GM23338 (cell line): Measurements from ENCODE around the gene ZSCAN25. TPM values are rescaled to one million over a fixed set of nuclear protein-coding genes. Genes with fewer than 3 reads are reported as not detected.

Experiments used
- ATAC-seq: fragments of 200-7000 bp; cut with Tn5 transposase; 3 replicates; pipeline ENCODE4 v1.9.1; 2020
- DNase-seq: peaks from one replicate; pipeline ENCODE4 v3.0.0-alpha.2; 2015; ENCODE audit warnings: low spot score
- H2AFZ ChIP-seq: fragments of 200-600 bp; sonication (generic); 2 replicates; pipeline ENCODE4 v1.8.0; 2016; ENCODE audit warnings: antibody characterized with exemption, mild to moderate bottlenecking, moderate library complexity
- H3F3A ChIP-seq: fragments of 200-600 bp; sonication (generic); replicated peaks from 2 replicates; pipeline ENCODE4 v1.8.0; 2017; ENCODE audit warnings: antibody characterized with exemption, mixed run types, low read depth
- H3K27ac ChIP-seq: fragments of 200-600 bp; sonication (generic); 2 replicates; pipeline ENCODE4 v1.6.1; 2016; ENCODE audit warnings: low read depth
- H3K27me3 ChIP-seq: fragments of 200-600 bp; sonication (generic); 2 replicates; pipeline ENCODE4 v1.8.0; 2016; ENCODE audit warnings: mild to moderate bottlenecking, mixed run types, moderate library complexity; ENCODE audit not compliant: insufficient read depth
- H3K36me3 ChIP-seq: fragments of 200-600 bp; sonication (generic); 2 replicates; pipeline ENCODE4 v1.8.0; 2016; ENCODE audit warnings: mild to moderate bottlenecking; ENCODE audit not compliant: insufficient read depth
- H3K4me1 ChIP-seq: fragments of 200-600 bp; sonication (generic); 2 replicates; pipeline ENCODE4 v1.8.0; 2016; ENCODE audit warnings: mild to moderate bottlenecking, moderate library complexity; ENCODE audit not compliant: insufficient read depth
- H3K4me2 ChIP-seq: fragments of 200-600 bp; sonication (generic); 2 replicates; pipeline ENCODE4 v1.7.1; 2017; ENCODE audit warnings: mixed run types
- H3K4me3 ChIP-seq: fragments of 200-600 bp; sonication (generic); 2 replicates; pipeline ENCODE4 v1.6.1; 2016; ENCODE audit warnings: mixed run types
- H3K79me2 ChIP-seq: fragments of 200-600 bp; sonication (generic); replicated peaks from 2 replicates; pipeline ENCODE4 v1.8.0; 2017; ENCODE audit warnings: mild to moderate bottlenecking; ENCODE audit not compliant: insufficient read depth
- H3K9me2 ChIP-seq: fragments of 200-600 bp; sonication (generic); 2 replicates; pipeline ENCODE4 v1.8.0; 2017; ENCODE audit not compliant: insufficient read depth
- H4K20me1 ChIP-seq: fragments of 200-600 bp; sonication (generic); replicated peaks from 2 replicates; pipeline ENCODE4 v1.8.0; 2017; ENCODE audit warnings: mild to moderate bottlenecking; ENCODE audit not compliant: insufficient read depth
- H3K27ac Mint-ChIP-seq: 2 replicates; pipeline ENCODE4 v1.8.0; 2020; ENCODE audit warnings: inconsistent platforms, mild to moderate bottlenecking, moderate library complexity, mixed read lengths
- H3K27me3 Mint-ChIP-seq: 3 replicates; pipeline ENCODE4 v1.8.0; 2022; ENCODE audit warnings: low read depth, mild to moderate bottlenecking, moderate library complexity, mixed read lengths, inconsistent platforms; ENCODE audit not compliant: insufficient read depth, poor library complexity
- H3K36me3 Mint-ChIP-seq: 3 replicates; pipeline ENCODE4 v1.8.0; 2021; ENCODE audit warnings: low read depth, mild to moderate bottlenecking, inconsistent platforms, moderate library complexity, mixed read lengths
- H3K4me1 Mint-ChIP-seq: 3 replicates; pipeline ENCODE4 v1.8.0; 2020; ENCODE audit warnings: mild to moderate bottlenecking, inconsistent platforms, mixed read lengths
- H3K4me3 Mint-ChIP-seq: 3 replicates; pipeline ENCODE4 v1.8.0; 2021; ENCODE audit warnings: moderate library complexity, mild to moderate bottlenecking, inconsistent platforms, mixed read lengths
- H3K9me3 Mint-ChIP-seq: 3 replicates; pipeline ENCODE4 v1.8.0; 2020; ENCODE audit warnings: moderate library complexity, mild to moderate bottlenecking, inconsistent platforms, mixed read lengths
- CREB1 ChIP-seq: fragments of 250-450 bp; sonication (Bioruptor Pico); IDR thresholded peaks from 2 replicates; pipeline ENCODE4 v1.5.0; 2020; ENCODE audit warnings: low read depth, mild to moderate bottlenecking, moderate library complexity
- CTCF ChIP-seq, 2 experiments: fragments of 200-600 bp in 1 of 2; sonication (generic) in 1 of 2; conservative IDR thresholded peaks; 2 replicates each; pipeline versions ENCODE4 v1.5.1 to v1.6.1; 2016 to 2017; ENCODE audit warnings: antibody characterized with exemption in 2 of 2, low read depth in 2 of 2, mild to moderate bottlenecking in 2 of 2, moderate library complexity in 1 of 2
- ETS1 ChIP-seq: IDR thresholded peaks from 2 replicates; pipeline ENCODE4 v1.6.1; 2016; ENCODE audit warnings: antibody characterized with exemption
- EZH2 ChIP-seq: fragments of 200-600 bp; sonication (generic); IDR thresholded peaks from one replicate; pipeline ENCODE4 v1.8.0; 2017; ENCODE audit warnings: antibody characterized with exemption, mild to moderate bottlenecking, low read depth; ENCODE audit not compliant: unreplicated experiment
- EZH2phosphoT487 ChIP-seq: fragments of 200-600 bp; sonication (generic); IDR thresholded peaks from one replicate; pipeline ENCODE4 v1.8.1; 2018; ENCODE audit warnings: antibody characterized with exemption; ENCODE audit not compliant: unreplicated experiment
- JUNB ChIP-seq: IDR thresholded peaks from one replicate; pipeline ENCODE4 v1.6.1; 2016; ENCODE audit warnings: antibody characterized with exemption; ENCODE audit not compliant: unreplicated experiment
- NANOG ChIP-seq: IDR thresholded peaks from 2 replicates; pipeline ENCODE4 v1.6.1; 2016; ENCODE audit warnings: antibody characterized with exemption, borderline replicate concordance
- POLR2AphosphoS5 ChIP-seq: IDR thresholded peaks from 2 replicates; pipeline ENCODE4 v1.6.1; 2016; ENCODE audit warnings: antibody characterized with exemption, low read depth
- REST ChIP-seq: IDR thresholded peaks from one replicate; pipeline ENCODE4 v1.6.1; 2018; ENCODE audit warnings: antibody characterized with exemption; ENCODE audit not compliant: unreplicated experiment
- STAT1 ChIP-seq: IDR thresholded peaks from one replicate; pipeline ENCODE4 v1.6.1; 2016; ENCODE audit warnings: antibody characterized with exemption; ENCODE audit not compliant: unreplicated experiment
- ZNF114 ChIP-seq: fragments of 250-450 bp; sonication (Bioruptor Pico); IDR thresholded peaks from 2 replicates; pipeline ENCODE4 v1.5.0; 2020; ENCODE audit warnings: mild to moderate bottlenecking, moderate library complexity
- ZNF331 ChIP-seq: fragments of 250-450 bp; sonication (Bioruptor Pico); IDR thresholded peaks from 2 replicates; pipeline ENCODE4 v1.5.0; 2020; ENCODE audit warnings: low read depth, mild to moderate bottlenecking, moderate library complexity
- ZNF462 ChIP-seq: fragments of 250-450 bp; sonication (Bioruptor Pico); IDR thresholded peaks from 2 replicates; pipeline ENCODE4 v1.5.0; 2020; ENCODE audit warnings: mild to moderate bottlenecking, moderate library complexity
- polyA plus RNA-seq: library from polyadenylated mRNA; unstranded; fragments of >200 nt; fragmentation: Nextera tagmentation; extraction: Ambion mirVana; gene quantifications from 2 replicates; pipeline ENCODE4 v1.2.1, GENCODE V29; 2016
- total RNA-seq: library from RNA; depleted of rRNA; stranded (reverse); fragments of >200 nt; shearing (Covaris generic); gene quantifications from 2 replicates; pipeline ENCODE4 v1.2.3, GENCODE V29; 2014

ZSCAN25 gene
- total and polyA plus RNA-seq, 2 experiments from 2014 or later = 4.8 to 17.5 TPM

DNA sequence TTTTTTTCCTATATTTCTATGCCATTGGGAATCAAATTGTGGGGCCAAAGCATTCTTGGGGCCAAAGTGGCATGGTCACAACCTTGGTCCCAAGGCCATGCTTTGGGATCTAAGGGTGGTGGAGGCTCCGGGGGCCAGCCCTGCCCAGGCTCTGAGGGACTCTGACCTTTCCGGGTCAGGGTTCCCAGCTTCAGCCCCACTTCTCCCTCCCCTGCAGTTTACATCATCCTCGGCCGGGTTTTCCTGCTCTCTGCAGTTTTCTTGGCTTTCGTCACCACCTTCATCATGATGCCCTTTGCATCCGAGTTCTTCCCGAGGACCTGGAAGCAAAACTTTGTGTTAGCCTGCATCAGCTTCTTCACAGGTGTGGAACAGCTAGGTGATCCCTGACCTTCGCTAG lies 10.2 kb upstream of the ZSCAN25 start:
- no peaks in the 10 kb centered on the region for H3K9me3 Mint-ChIP-seq
- no peak overlapping the region for H3K4me3 Mint-ChIP-seq

More for the DNA sequence above, 10.2 kb upstream of the ZSCAN25 start:
- ATAC-seq = no peak
- H3K9me2 ChIP-seq = no peaks in the 10 kb centered on the region
- no peaks in the 10 kb centered on the region for H3K36me3 ChIP-seq
- TF ChIP-seq ETS1 = no peak
- TF ChIP-seq JUNB = no peak
- no peak for TF ChIP-seq EZH2phosphoT487
- TF ChIP-seq REST = no peak
- no peak for TF ChIP-seq CTCF (conservative IDR thresholded peaks at IDR 0.05; ENCODE audit: low read depth in 2 of 2)
- TF ChIP-seq STAT1 = no peak
- TF ChIP-seq EZH2 = no peak
- TF ChIP-seq NANOG = no peak
- no peak for TF ChIP-seq CREB1 (CRISPR knock-in tag)
- no peak for TF ChIP-seq ZNF114 (CRISPR knock-in tag)
- TF ChIP-seq ZNF462 (CRISPR knock-in tag) = no peak
- no peak for TF ChIP-seq ZNF331 (CRISPR knock-in tag)
- TF ChIP-seq POLR2AphosphoS5 = no peak
- no peak overlapping the region for H3K27ac ChIP-seq
- H3K79me2 ChIP-seq = no peaks in the 10 kb centered on the region
- H2AFZ ChIP-seq = no peak overlapping the region
- peaks cover 1% of the 10 kb centered on the region for H3K27me3 Mint-ChIP-seq
- no peak for DNase-seq
- no peak overlapping the region for H3K27ac Mint-ChIP-seq
- H3K36me3 Mint-ChIP-seq = no peaks in the 10 kb centered on the region; the same call in 2 of the 3 replicates
- no peaks in the 10 kb centered on the region for H3K4me1 Mint-ChIP-seq
- H3K4me1 ChIP-seq = no peaks in the 10 kb centered on the region
- H3K4me2 ChIP-seq = no peak overlapping the region
- H3F3A ChIP-seq = no peaks in the 10 kb centered on the region
- no peaks in the 10 kb centered on the region for H4K20me1 ChIP-seq
- no peaks in the 10 kb centered on the region for H3K27me3 ChIP-seq
- no peak overlapping the region for H3K4me3 ChIP-seq
